HG02763 (cell line): Measurements from ENCODE around the gene ACADSB.
A peak's percentile ranks its signal among the peaks of the same experiment; 100 is the strongest.

Experiments used
- ATAC-seq: cut with Tn5 transposase; IDR thresholded peaks from one replicate; pipeline ENCODE4 v1.9.1; 2021; ENCODE audit warnings: mild to moderate bottlenecking, moderate library complexity; ENCODE audit not compliant: unreplicated experiment

Gene ACADSB

GRCh38 chr10:123008355-123009104, at the start of gene ACADSB, which contains the start of gene IKZF5:
ACADSB (plus strand) TSS chr10:123009006; CDS start chr10:123009030, 24 bp downstream.
IKZF5 (minus strand) TSS chr10:123008795; CDS start chr10:122998625, 10,170 bp downstream.
- ATAC-seq, result peak; percentile 83

GRCh38 chr10:122962405-122962804, 46.4 kb upstream of the ACADSB start:
- no peak for ATAC-seq

GRCh38 chr10:122966879-122967278, 41.9 kb upstream of the ACADSB start:
- no peak for ATAC-seq

GRCh38 chr10:122968698-122969097, 40.1 kb upstream of the ACADSB start:
- no peak for ATAC-seq

GRCh38 chr10:122974023-122974422, 34.8 kb upstream of the ACADSB start:
- ATAC-seq, result no peak

- no peak for ATAC-seq
Measured at GRCh38 chr10:122974543-122975064, 34.2 kb upstream of the ACADSB start.

- ATAC-seq, result peak; percentile 97
Measured at GRCh38 chr10:122980209-122981065, 28.4 kb upstream of the ACADSB start, which contains the start of gene PSTK. PSTK (plus strand) TSS chr10:122980401; CDS start chr10:122980480, 79 bp downstream.

GRCh38 chr10:122981066-122981464, 27.7 kb upstream of the ACADSB start:
- ATAC-seq, result no peak

- no peak for ATAC-seq
Measured at GRCh38 chr10:122983898-122984297, 24.9 kb upstream of the ACADSB start.

GRCh38 chr10:122984708-122985107, 24.1 kb upstream of the ACADSB start:
- no peak for ATAC-seq

GRCh38 chr10:122986335-122986734, 22.5 kb upstream of the ACADSB start:
- ATAC-seq, result no peak

- no peak for ATAC-seq
Measured at GRCh38 chr10:122988501-122988900, 20.3 kb upstream of the ACADSB start.

- ATAC-seq, result no peak
Measured at GRCh38 chr10:122990278-122990677, 18.5 kb upstream of the ACADSB start.

GRCh38 chr10:122992031-122992585, 16.7 kb upstream of the ACADSB start:
- no peak for ATAC-seq

GRCh38 chr10:122993797-122994336, 14.9 kb upstream of the ACADSB start:
- no peak for ATAC-seq

GRCh38 chr10:122995936-122996335, 12.9 kb upstream of the ACADSB start:
- no peak for ATAC-seq

GRCh38 chr10:122997864-122998263, 10.9 kb upstream of the ACADSB start:
- ATAC-seq, result no peak

- ATAC-seq, result no peak
Measured at GRCh38 chr10:122998360-122998917, 10.4 kb upstream of the ACADSB start.

- ATAC-seq, result no peak
Measured at GRCh38 chr10:122998934-122999333, 9.9 kb upstream of the ACADSB start.

GRCh38 chr10:122999347-122999746, 9.5 kb upstream of the ACADSB start:
- ATAC-seq, result no peak

GRCh38 chr10:123000155-123000554, 8.7 kb upstream of the ACADSB start:
- ATAC-seq, result no peak
